22Rv1 (cell line): ENCODE data around the gene FNIP1.

ENCODE experiments used
- CTCF ChIP-seq: fragments of 450-650 bp; IDR thresholded peaks from 2 replicates; pipeline ENCODE4 v1.5.1; 2017; ENCODE audit warnings: mild to moderate bottlenecking
- ZFX ChIP-seq: fragments of 450-650 bp; IDR thresholded peaks from 2 replicates; pipeline ENCODE4 v1.6.1; 2017; ENCODE audit warnings: antibody characterized with exemption, borderline replicate concordance

GRCh38 chr5:131719564-131719963 is 77.3 kb downstream of the FNIP1 start:
- no peak for TF ChIP-seq CTCF
- TF ChIP-seq ZFX: no peak
